ENCODE measurements around the gene CAMKK1.

DNA sequence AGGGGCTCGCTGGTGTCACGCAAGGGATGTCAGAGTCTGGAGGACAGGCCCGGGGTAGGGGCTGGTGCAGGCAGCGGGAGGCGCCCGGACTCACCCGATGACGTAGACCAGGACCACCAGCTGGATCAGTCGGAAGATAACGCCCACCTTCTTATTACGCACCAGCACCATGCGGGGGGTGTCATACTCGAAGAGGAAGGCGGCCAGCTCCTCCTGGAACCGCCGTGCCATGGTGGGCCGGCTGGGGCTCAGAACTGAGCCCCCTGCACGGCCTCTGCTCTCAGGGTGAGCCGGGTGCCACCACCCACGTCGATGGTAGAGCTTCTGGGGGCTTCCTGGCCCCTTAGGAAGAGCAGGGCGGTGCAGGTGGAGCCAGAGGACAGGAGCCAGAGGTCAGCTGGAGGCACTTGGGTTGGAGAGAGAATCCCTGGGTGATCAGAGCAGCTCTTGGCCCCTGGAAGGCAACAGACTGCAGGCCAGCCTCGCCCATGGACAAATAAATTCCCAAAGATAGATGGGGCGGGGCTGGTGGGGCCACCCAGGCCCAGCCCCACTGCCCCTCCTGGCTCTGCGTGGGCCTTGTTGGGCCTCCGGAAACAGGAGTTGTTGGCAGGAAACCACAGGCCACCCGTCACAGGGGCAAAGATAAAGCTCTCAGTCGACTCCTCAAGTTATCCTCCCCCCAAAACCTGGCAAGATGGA lies 23.3 kb upstream of the CAMKK1 start, which contains the start of gene P2RX1:
- TF ChIP-seq YY1 (IDR thresholded peaks at IDR 0.05; ENCODE audit: insufficient read depth, insufficient read length), result no peak
- no peak for TF ChIP-seq ZNF274 (IDR thresholded peaks at IDR 0.05; ENCODE audit: low read depth, low read length)
- TF ChIP-seq SUZ12 (IDR thresholded peaks at IDR 0.05; ENCODE audit: extremely low read depth, insufficient read depth, insufficient read length), result no peak

Data from NT2/D1 (cell line).